HCEC 1CT (cell line): Measurements from ENCODE around the gene DGCR2.
"Not testable (repeated sequence)": the region's sequence is repeated elsewhere in the genome, so short reads cannot be mapped to it uniquely, and the experiment has no call there.

ENCODE experiments used
- DNase-seq: peaks from one replicate; pipeline ENCODE4 v3.0.0-alpha.2; 2017

DGCR2 gene

GRCh38 chr22:19107730-19108074, 14.5 kb downstream of the DGCR2 start:
- DNase-seq, result no peak

GRCh38 chr22:19106886-19107729, 15.1 kb downstream of the DGCR2 start:
- no peak for DNase-seq

- DNase-seq, result no peak
Measured at GRCh38 chr22:19105867-19106802, 16.1 kb downstream of the DGCR2 start.

GRCh38 chr22:19105456-19105855, 16.8 kb downstream of the DGCR2 start:
- DNase-seq, result no peak

- peak; percentile 10 for DNase-seq
Measured at GRCh38 chr22:19103880-19104821, 18.1 kb downstream of the DGCR2 start.

GRCh38 chr22:19098157-19098556, 24.1 kb downstream of the DGCR2 start:
- DNase-seq, result no peak

GRCh38 chr22:19097518-19097917, 24.7 kb downstream of the DGCR2 start:
- DNase-seq, result no peak

GRCh38 chr22:19096555-19096954, 25.7 kb downstream of the DGCR2 start:
- DNase-seq, result no peak

- no peak for DNase-seq
Measured at GRCh38 chr22:19094393-19094997, 27.7 kb downstream of the DGCR2 start.

- DNase-seq, result no peak
Measured at GRCh38 chr22:19092725-19093124, 29.5 kb downstream of the DGCR2 start.

GRCh38 chr22:19090586-19091127, 31.6 kb downstream of the DGCR2 start:
- no peak for DNase-seq

- DNase-seq, result no peak
Measured at GRCh38 chr22:19090183-19090582, 32.0 kb downstream of the DGCR2 start.

GRCh38 chr22:19088866-19089595, 33.2 kb downstream of the DGCR2 start:
- DNase-seq, result no peak

GRCh38 chr22:19086896-19087295, 35.3 kb downstream of the DGCR2 start:
- DNase-seq, result peak; percentile 49

GRCh38 chr22:19086417-19086816, 35.8 kb downstream of the DGCR2 start:
- no peak for DNase-seq

GRCh38 chr22:19085233-19085718, 36.9 kb downstream of the DGCR2 start:
- DNase-seq, result peak; percentile 70

- DNase-seq, result not testable (repeated sequence)
Measured at GRCh38 chr22:19084586-19084985, 37.6 kb downstream of the DGCR2 start.

- not testable (repeated sequence) for DNase-seq
Measured at GRCh38 chr22:19084126-19084525, 38.1 kb downstream of the DGCR2 start.

GRCh38 chr22:19082793-19083192, 39.4 kb downstream of the DGCR2 start:
- no peak for DNase-seq

GRCh38 chr22:19082101-19082500, 40.1 kb downstream of the DGCR2 start:
- no peak for DNase-seq

- no peak for DNase-seq
Measured at GRCh38 chr22:19081351-19081750, 40.9 kb downstream of the DGCR2 start.
